Activated T-cell treated with anti-CD3 and anti-CD28 coated beads, Interleukin-2, amount 50 U/mL, for 72 hours (primary cell): ENCODE results near the gene DSG2. TPM values are rescaled to one million over a fixed set of nuclear protein-coding genes. Genes with fewer than 3 reads are reported as not detected.

ENCODE experiments used
- ATAC-seq, 2 donors: fragments of 150-1000 bp; cut with Tn5 transposase; replicated peaks in 1 of 2; 2 replicates each; pipeline ENCODE4 v1.10.0; 2021; ENCODE audit warnings: moderate library complexity in 2 of 2, mild to moderate bottlenecking in 1 of 2
- DNase-seq, 2 donors: peaks; one replicate each; pipeline ENCODE4 v3.0.0; 2021 to 2022; ENCODE audit warnings: mixed read lengths in 1 of 2
- H3K27ac Mint-ChIP-seq: one replicate; pipeline ENCODE4 v1.8.0; 2022; ENCODE audit warnings: mild to moderate bottlenecking, moderate library complexity, mixed read lengths
- H3K27me3 Mint-ChIP-seq: one replicate; pipeline ENCODE4 v1.8.0; 2022; ENCODE audit warnings: low read depth, mixed read lengths
- H3K36me3 Mint-ChIP-seq, 2 donors: one replicate each; pipeline ENCODE4 v1.8.0; 2022; ENCODE audit warnings: mixed read lengths in 2 of 2, mild to moderate bottlenecking in 1 of 2; ENCODE audit not compliant: insufficient read depth in 2 of 2
- H3K4me1 Mint-ChIP-seq: one replicate; pipeline ENCODE4 v1.8.0; 2022; ENCODE audit warnings: low read depth, mixed read lengths
- H3K4me3 Mint-ChIP-seq, 2 donors: one replicate each; pipeline ENCODE4 v1.8.0; 2022; ENCODE audit warnings: mild to moderate bottlenecking in 2 of 2, mixed read lengths in 2 of 2, moderate library complexity in 2 of 2
- H3K9me3 Mint-ChIP-seq, 2 donors: one replicate each; pipeline ENCODE4 v1.8.0; 2022; ENCODE audit warnings: mixed read lengths in 2 of 2
- total RNA-seq, 2 donors: library from RNA; stranded (reverse); gene quantifications; one replicate each; pipeline ENCODE4 v1.2.3, GENCODE V29; 2022

The DSG2 gene
- total RNA-seq, 2 donors from 2014 or later, result 1.6 to 3.1 TPM

GRCh38 chr18:31572368-31572767, 74.4 kb downstream of the DSG2 start:
- Mint-ChIP-seq H3K9me3 (no peaks in the 10 kb centered on the region), H3K36me3 (no peaks in the 10 kb centered on the region), H3K4me3 (no peak overlapping the region), H3K27me3 (no peaks in the 10 kb centered on the region), H3K27ac (no peak overlapping the region), H3K4me1 (no peaks in the 10 kb centered on the region)
- ATAC-seq, result no peak
- DNase-seq, result no peak

DNA sequence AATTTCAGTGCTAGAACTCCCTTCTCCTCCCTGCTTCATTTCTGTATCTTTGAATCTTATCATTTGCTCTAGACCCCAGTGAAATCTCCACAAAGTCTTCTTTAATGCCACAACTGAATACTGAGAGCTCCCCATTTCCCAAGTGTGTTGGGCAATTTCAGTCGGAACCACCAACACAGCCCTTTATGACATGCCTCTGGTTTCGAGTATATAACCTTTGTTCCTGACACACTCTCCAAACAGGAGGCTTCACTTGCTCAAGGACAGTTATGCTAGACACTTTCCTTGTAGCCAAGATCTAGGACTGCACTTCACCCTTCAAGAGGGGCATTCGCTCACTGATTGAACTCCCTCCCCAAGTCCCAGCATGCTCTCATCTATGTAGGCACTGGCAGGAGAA, 75.1 kb downstream of the DSG2 start:
- H3K9me3 Mint-ChIP-seq, result no peaks in the 10 kb centered on the region
- no peak overlapping the region for H3K4me3 Mint-ChIP-seq

GRCh38 chr18:31574359-31574758, 76.4 kb downstream of the DSG2 start:
- DNase-seq (no peak), ATAC-seq (no peak)
- no peak overlapping the region for H3K4me3 Mint-ChIP-seq
- H3K27ac Mint-ChIP-seq, result no peak overlapping the region
- no peaks in the 10 kb centered on the region for H3K27me3 Mint-ChIP-seq
- no peaks in the 10 kb centered on the region for H3K4me1 Mint-ChIP-seq
- H3K36me3 Mint-ChIP-seq, result no peaks in the 10 kb centered on the region
- no peaks in the 10 kb centered on the region for H3K9me3 Mint-ChIP-seq

More for the DNA sequence above, 75.1 kb downstream of the DSG2 start:
- DNase-seq (no peak), ATAC-seq (no peak)
- Mint-ChIP-seq H3K27me3 (no peaks in the 10 kb centered on the region), H3K4me1 (no peaks in the 10 kb centered on the region), H3K36me3 (no peaks in the 10 kb centered on the region), H3K27ac (no peak overlapping the region)

DNA sequence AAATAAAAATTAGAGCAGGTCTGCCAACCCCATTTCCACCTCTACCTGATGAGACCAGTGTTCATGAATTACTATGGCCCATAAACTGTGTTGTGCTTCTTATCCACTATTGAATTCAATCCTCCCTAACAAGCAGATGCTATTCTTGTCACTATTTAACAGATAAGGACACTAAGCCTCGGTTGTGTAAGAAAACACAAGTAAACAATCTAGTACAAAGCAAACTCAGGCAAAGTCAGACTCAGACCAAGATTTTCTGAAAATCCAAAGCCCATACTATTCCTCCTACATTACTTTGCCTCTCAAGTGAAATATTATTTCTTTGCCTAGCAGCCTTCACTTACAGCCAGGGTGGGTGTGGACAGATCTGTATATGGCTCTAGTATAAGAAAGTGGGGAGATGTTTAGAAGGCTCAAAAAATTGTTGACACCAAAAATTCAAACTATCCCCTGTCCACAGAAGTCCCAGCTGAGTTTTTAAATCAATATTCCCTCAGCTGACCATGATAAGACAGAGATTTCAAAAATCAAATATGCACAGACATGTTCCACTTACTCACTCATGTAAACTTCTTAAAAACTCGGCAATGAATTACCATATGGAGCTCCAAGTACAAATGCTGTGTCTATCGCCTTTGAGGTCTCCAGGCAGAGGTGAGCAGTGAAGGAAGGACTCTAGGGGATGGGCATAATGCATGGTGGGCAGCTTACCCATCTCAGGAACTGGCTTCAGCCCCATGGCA, 77.7 kb downstream of the DSG2 start:
- no peaks in the 10 kb centered on the region for H3K9me3 Mint-ChIP-seq
- H3K4me1 Mint-ChIP-seq, result no peaks in the 10 kb centered on the region
- ATAC-seq, result no peak

DNA sequence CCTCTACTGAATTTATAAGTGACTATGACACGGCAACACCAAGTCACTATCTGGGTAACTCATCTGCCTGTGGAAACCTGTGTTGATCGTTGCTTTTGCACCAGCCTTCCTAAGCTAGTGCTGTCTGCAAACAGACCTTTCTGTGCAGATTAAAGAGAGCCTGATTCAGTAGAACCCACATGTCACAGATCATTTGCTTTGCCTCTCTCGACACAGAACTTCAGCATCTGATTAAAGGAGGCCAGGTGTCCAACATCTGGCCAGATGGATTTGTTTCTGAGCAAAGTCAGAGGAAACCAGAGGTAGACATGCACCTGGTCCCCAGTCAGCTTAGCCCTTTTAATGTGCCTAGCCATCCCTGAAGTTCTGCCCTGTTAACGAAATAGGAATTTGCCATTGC, 78.7 kb downstream of the DSG2 start:
- Mint-ChIP-seq H3K4me3 (no peak overlapping the region), H3K27ac (no peak overlapping the region), H3K9me3 (no peaks in the 10 kb centered on the region), H3K4me1 (no peaks in the 10 kb centered on the region), H3K27me3 (no peaks in the 10 kb centered on the region), H3K36me3 (no peaks in the 10 kb centered on the region)
- ATAC-seq, result no peak
- no peak for DNase-seq

More for the DNA sequence above, 77.7 kb downstream of the DSG2 start:
- Mint-ChIP-seq H3K27me3 (no peaks in the 10 kb centered on the region), H3K36me3 (no peaks in the 10 kb centered on the region), H3K4me3 (no peak overlapping the region), H3K27ac (no peak overlapping the region)
- no peak for DNase-seq

DNA sequence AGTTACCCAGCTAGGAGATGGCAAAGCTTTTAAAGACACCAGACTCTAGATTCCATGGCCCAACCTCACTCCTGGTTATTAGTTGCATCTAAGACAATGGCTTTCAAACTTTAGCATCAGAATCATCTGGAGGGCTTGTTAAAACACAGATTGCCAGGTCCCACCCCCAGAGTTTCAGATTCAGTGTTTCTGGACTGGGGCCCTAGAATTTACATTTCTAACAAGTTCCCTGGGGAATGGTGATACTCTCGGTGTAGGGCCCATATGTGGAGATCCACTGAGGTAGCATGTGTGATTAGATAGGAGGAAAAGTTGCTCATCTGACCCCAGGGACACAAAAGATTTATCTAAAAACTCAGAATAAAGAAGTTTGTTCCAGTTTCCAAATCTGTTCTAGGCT, 79.2 kb downstream of the DSG2 start:
- Mint-ChIP-seq H3K9me3 (no peaks in the 10 kb centered on the region), H3K36me3 (no peaks in the 10 kb centered on the region), H3K27me3 (no peaks in the 10 kb centered on the region), H3K4me1 (no peaks in the 10 kb centered on the region), H3K4me3 (no peak overlapping the region), H3K27ac (no peak overlapping the region)
- ATAC-seq (no peak), DNase-seq (no peak)

GRCh38 chr18:31578126-31578525, 80.1 kb downstream of the DSG2 start:
- ATAC-seq, result no peak
- Mint-ChIP-seq H3K27me3 (no peaks in the 10 kb centered on the region), H3K4me3 (no peak overlapping the region), H3K36me3 (no peaks in the 10 kb centered on the region), H3K4me1 (no peaks in the 10 kb centered on the region), H3K9me3 (no peaks in the 10 kb centered on the region), H3K27ac (no peak overlapping the region)
- DNase-seq, result no peak

DNA sequence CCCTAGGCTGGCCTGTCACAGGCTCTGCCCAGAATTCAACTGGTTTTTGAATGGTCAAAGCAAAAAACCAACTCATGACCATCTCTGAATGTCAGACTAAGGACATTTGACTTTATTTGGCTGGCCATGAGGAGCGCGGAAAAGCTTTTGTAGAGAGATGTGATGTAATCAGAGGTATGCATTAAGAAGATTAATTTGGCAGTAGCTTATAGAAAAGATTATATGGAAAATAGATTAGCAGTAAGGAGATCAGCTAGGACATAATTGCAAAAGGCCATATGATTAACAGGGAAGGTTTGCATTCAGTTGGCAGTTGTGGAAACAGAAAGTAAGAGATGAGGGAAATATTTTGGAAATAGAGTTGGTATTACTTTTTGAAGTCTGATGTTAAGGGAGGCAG, 81.4 kb downstream of the DSG2 start:
- no peaks in the 10 kb centered on the region for H3K27me3 Mint-ChIP-seq
- no peak overlapping the region for H3K27ac Mint-ChIP-seq
- no peak overlapping the region for H3K4me3 Mint-ChIP-seq
- H3K9me3 Mint-ChIP-seq, result no peaks in the 10 kb centered on the region
- ATAC-seq (no peak), DNase-seq (no peak)
- H3K36me3 Mint-ChIP-seq, result no peaks in the 10 kb centered on the region
- H3K4me1 Mint-ChIP-seq, result no peaks in the 10 kb centered on the region

DNA sequence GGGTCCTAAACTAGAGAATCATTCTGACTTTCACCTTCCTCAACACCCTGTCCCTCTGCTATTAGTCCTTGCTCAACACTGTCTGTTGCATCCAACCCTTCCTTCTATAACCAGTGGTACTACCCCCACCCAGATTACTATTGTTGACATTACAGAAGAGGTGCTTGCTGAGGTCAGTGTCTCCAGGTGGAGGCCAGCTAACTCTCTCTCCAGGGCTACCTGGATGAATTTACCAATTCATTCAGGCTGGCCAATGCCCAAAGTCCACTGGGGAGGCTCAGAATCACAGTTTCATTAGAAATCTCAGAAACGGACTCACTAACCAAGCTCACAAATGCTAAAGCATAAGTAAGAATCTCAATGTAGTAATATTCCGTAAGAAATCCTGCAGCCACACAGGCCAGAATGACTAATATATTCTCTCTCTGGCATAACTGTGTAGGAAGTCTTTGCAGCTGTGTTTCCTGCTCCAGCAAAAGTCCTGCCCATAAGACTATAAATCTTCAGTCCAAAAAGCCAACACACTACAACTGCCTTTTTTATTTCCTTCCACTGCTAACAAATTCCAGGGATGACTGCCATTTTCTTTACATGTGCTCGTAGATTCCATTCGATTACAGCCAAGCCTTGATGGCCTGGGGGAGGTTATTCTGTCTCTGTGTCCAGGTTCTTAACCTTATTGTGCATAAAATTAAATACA, 83.7 kb downstream of the DSG2 start:
- H3K27ac Mint-ChIP-seq, result no peak overlapping the region
- no peak for ATAC-seq
- no peak overlapping the region for H3K4me3 Mint-ChIP-seq

GRCh38 chr18:31583185-31583854, 85.3 kb downstream of the DSG2 start:
- H3K36me3 Mint-ChIP-seq, result no peaks in the 10 kb centered on the region
- H3K4me3 Mint-ChIP-seq, result no peak overlapping the region
- ATAC-seq (no peak), DNase-seq (no peak)
- no peaks in the 10 kb centered on the region for H3K9me3 Mint-ChIP-seq
- no peak overlapping the region for H3K27ac Mint-ChIP-seq
- no peaks in the 10 kb centered on the region for H3K4me1 Mint-ChIP-seq
- H3K27me3 Mint-ChIP-seq, result no peaks in the 10 kb centered on the region

More for the DNA sequence above, 83.7 kb downstream of the DSG2 start:
- Mint-ChIP-seq H3K27me3 (no peaks in the 10 kb centered on the region), H3K36me3 (no peaks in the 10 kb centered on the region), H3K4me1 (no peaks in the 10 kb centered on the region), H3K9me3 (no peaks in the 10 kb centered on the region)
- no peak for DNase-seq

DNA sequence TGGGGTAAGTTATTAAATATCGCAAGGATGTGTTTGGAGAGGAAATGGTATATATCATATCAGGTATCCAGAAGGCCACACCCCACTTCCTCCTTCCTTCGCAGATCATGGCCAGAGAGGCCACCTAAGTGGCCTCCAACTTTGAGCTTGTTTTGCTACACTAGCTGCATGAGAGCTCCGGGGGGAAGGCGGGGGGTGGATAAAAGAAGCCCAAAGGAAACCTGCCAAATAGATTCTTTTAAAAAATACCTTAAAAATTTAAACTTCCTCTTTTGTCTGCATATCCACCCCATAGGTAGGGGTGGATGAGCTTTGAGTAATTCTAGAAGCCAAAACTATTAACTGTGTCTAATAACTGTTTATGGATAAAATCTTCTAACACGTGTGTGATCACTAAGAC, 88.0 kb downstream of the DSG2 start:
- no peaks in the 10 kb centered on the region for H3K9me3 Mint-ChIP-seq
- peaks cover 9% of the 10 kb centered on the region for H3K27me3 Mint-ChIP-seq
- H3K4me1 Mint-ChIP-seq, result no peaks in the 10 kb centered on the region

GRCh38 chr18:31586616-31587015, 88.6 kb downstream of the DSG2 start:
- ATAC-seq, result no peak

More for the DNA sequence above, 88.0 kb downstream of the DSG2 start:
- H3K27ac Mint-ChIP-seq, result no peak overlapping the region
- ATAC-seq, result no peak
- no peak for DNase-seq
- H3K36me3 Mint-ChIP-seq, result no peaks in the 10 kb centered on the region
- H3K4me3 Mint-ChIP-seq, result no peak overlapping the region

DNA sequence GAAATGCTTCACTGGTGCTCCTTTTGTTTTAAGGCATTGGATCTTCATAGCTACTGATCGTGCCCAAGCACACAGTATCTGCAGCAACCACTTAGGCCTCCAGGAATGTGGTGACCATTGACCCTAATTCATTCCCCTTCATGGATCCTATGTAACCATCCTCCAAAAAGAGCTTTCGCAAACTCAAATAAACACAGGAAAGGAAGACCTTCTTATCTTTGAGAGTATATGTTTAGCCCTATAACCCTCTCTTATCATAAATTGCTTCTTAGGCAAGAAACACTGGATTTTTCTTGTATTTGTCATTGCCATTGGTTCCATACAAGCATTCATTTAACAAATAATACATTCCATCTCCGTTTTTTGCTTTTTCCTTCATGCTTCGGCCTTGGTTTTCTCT, 89.6 kb downstream of the DSG2 start:
- Mint-ChIP-seq H3K4me1 (no peaks in the 10 kb centered on the region), H3K9me3 (no peaks in the 10 kb centered on the region), H3K4me3 (no peak overlapping the region), H3K27ac (no peak overlapping the region), H3K36me3 (no peaks in the 10 kb centered on the region), H3K27me3 (peaks cover 9% of the 10 kb centered on the region)
- DNase-seq (no peak), ATAC-seq (no peak)

More at GRCh38 chr18:31586616-31587015, 88.6 kb downstream of the DSG2 start:
- no peaks in the 10 kb centered on the region for H3K9me3 Mint-ChIP-seq
- H3K27me3 Mint-ChIP-seq, result peaks cover 9% of the 10 kb centered on the region
- no peak for DNase-seq
- H3K4me1 Mint-ChIP-seq, result no peaks in the 10 kb centered on the region
- H3K4me3 Mint-ChIP-seq, result no peak overlapping the region
- H3K27ac Mint-ChIP-seq, result no peak overlapping the region
- no peaks in the 10 kb centered on the region for H3K36me3 Mint-ChIP-seq
